Hematopoietic multipotent progenitor cell treated with erythropoietin and hydrocortisone succinate and interleukin-3 and kit ligand, for 6 days (in vitro differentiated cells): ENCODE measurements around the gene SLC9C1.

ENCODE experiments used
- DNase-seq: peaks from one replicate; pipeline ENCODE4 v3.0.0-alpha.2; 2015

The SLC9C1 gene

GRCh38 chr3:112306825-112307224 is 12.8 kb upstream of the SLC9C1 start:
- DNase-seq, result no peak

GRCh38 chr3:112304611-112305010 is 10.6 kb upstream of the SLC9C1 start:
- peak; percentile 16 for DNase-seq

- DNase-seq, result peak; percentile 48
Measured at GRCh38 chr3:112303764-112304325, 9.8 kb upstream of the SLC9C1 start.

GRCh38 chr3:112302881-112303763 is 9.1 kb upstream of the SLC9C1 start:
- peak; percentile 45 for DNase-seq

- DNase-seq, result peak; percentile 95
Measured at GRCh38 chr3:112302150-112302830, 8.3 kb upstream of the SLC9C1 start.

GRCh38 chr3:112298781-112299180 is 4.8 kb upstream of the SLC9C1 start:
- DNase-seq, result no peak

- DNase-seq, result no peak
Measured at GRCh38 chr3:112297714-112298113, 3.7 kb upstream of the SLC9C1 start.

- no peak for DNase-seq
Measured at GRCh38 chr3:112289011-112289410, 5.0 kb downstream of the SLC9C1 start.

- DNase-seq, result no peak
Measured at GRCh38 chr3:112280266-112280665, 13.8 kb downstream of the SLC9C1 start.

- DNase-seq, result no peak
Measured at GRCh38 chr3:112273536-112273935, 20.5 kb downstream of the SLC9C1 start.

- peak; percentile 41 for DNase-seq
Measured at GRCh38 chr3:112261742-112262141, 32.3 kb downstream of the SLC9C1 start.

GRCh38 chr3:112260563-112260962 is 33.5 kb downstream of the SLC9C1 start:
- DNase-seq, result no peak

- DNase-seq, result no peak
Measured at GRCh38 chr3:112253301-112253971, 40.6 kb downstream of the SLC9C1 start.

GRCh38 chr3:112247900-112248299 is 46.1 kb downstream of the SLC9C1 start:
- DNase-seq, result no peak

GRCh38 chr3:112247350-112247749 is 46.7 kb downstream of the SLC9C1 start:
- DNase-seq, result no peak

GRCh38 chr3:112233083-112233482 is 60.9 kb downstream of the SLC9C1 start:
- DNase-seq, result peak; percentile 16

- no peak for DNase-seq
Measured at GRCh38 chr3:112231727-112232126, 62.3 kb downstream of the SLC9C1 start.

- DNase-seq, result no peak
Measured at GRCh38 chr3:112230033-112230432, 64.0 kb downstream of the SLC9C1 start.

GRCh38 chr3:112228786-112229185 is 65.2 kb downstream of the SLC9C1 start:
- no peak for DNase-seq

- DNase-seq, result no peak
Measured at GRCh38 chr3:112200317-112200666, 93.7 kb downstream of the SLC9C1 start.

- no peak for DNase-seq
Measured at GRCh38 chr3:112199622-112200316, 94.2 kb downstream of the SLC9C1 start.

GRCh38 chr3:112197131-112197530 is 96.9 kb downstream of the SLC9C1 start:
- DNase-seq, result no peak

GRCh38 chr3:112187300-112187699 is 106.7 kb downstream of the SLC9C1 start:
- DNase-seq, result no peak
